AG04449 (cell line): ENCODE data around the gene GCKR.

Experiments used
- CTCF ChIA-PET: fragments of 350-600 bp; formaldehyde crosslinking; extraction: SDS; loops from one replicate; lab custom pipeline; 2021; ENCODE audit warnings: antibody characterized with exemption; lab: Yijun Ruan, JAX
- POLR2A ChIA-PET: fragments of 400-600, 350-600 bp; formaldehyde crosslinking; extraction: SDS; loops from one replicate; lab custom pipeline; 2020; ENCODE audit warnings: antibody characterized with exemption, inconsistent platforms; lab: Yijun Ruan, JAX
- DNase-seq: peaks from one replicate; pipeline ENCODE4 v3.0.0-alpha.2; 2010; ENCODE audit warnings: low read depth, low spot score
- H3K4me3 ChIP-seq: 2 replicates; pipeline ENCODE4 v1.5.1; 2011; ENCODE audit warnings: low read depth, mild to moderate bottlenecking, control low read depth, low read length
- CTCF ChIP-seq: IDR thresholded peaks from one replicate; pipeline ENCODE4 v1.5.1; 2011; ENCODE audit warnings: mild to moderate bottlenecking, moderate library complexity, low read length, control low read depth, inconsistent platforms; ENCODE audit not compliant: insufficient read depth; ENCODE audit errors: missing control alignments

Gene GCKR

DNA sequence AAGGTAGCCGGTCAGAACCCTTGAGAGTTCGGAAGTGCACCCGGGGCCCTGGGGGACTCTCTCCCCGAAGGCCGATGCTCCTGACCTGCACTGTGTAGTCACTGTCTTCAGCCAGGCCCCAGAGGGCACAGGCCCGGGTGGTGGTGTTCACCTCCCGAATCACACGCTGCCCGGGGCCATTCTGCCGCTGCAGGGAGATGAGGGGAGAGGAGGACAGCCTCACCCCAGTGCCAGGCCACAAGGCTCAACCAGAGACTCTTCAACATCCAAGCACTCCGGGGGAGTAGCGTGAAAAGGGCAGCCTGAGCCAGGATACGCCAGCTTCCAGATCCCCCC, 2.7 kb upstream of the GCKR start:
- POLR2A ChIA-PET, result no interaction called here
- no peak overlapping the region; the same call in 1 of the 2 replicates for H3K4me3 ChIP-seq
- TF ChIP-seq CTCF, result no peak
- CTCF ChIA-PET, result interaction anchor here (1.3 kb wide), 1 partner anchor 189 kb away, joined by 5 read pairs; no protein-coding TSS in a partner anchor
- no peak for DNase-seq

DNA sequence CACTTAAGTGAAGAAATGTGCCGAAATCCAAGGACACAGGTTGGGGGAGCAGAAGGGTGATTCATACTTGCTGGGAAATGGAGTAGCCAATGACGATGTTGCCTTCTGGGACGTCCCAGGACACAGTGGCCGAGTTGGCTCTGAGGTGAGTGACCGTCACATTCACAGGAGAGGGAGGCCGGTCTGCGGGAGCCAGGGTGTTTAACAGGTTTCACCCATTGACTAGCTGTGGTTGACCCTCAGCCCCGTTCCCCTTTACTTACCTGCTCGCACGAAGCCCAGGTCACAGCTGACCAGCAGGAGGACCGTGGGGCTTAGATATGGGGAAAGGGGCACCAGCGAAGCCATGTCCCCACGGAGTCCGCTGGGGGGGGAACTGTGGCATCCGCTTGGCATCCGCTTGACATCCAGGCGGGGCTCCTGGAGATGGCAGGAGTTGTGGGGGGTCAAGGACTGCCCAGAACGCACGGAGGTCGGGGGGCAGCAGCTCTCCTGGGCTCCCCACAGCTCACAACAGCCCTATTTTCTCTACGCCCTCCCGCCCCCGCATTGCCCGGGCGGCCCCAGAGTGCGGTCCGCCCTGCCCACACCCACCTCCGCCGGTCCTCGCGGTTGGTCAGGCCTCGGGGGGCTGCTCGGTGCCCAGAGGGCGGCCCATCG, 2.2 kb upstream of the GCKR start:
- ChIA-PET POLR2A (no interaction called here), CTCF (interaction anchor here (1.3 kb wide), 1 partner anchor 189 kb away, joined by 5 read pairs; no protein-coding TSS in a partner anchor)
- peak overlapping the region; percentile 70 for H3K4me3 ChIP-seq
- TF ChIP-seq CTCF, result no peak
- no peak for DNase-seq

- ChIA-PET CTCF (interaction anchor here (1.3 kb wide), 2 partner anchors 188 kb away, joined by 5 to 6 read pairs; no protein-coding TSS in a partner anchor), POLR2A (no interaction called here)
- no peak for TF ChIP-seq CTCF
- H3K4me3 ChIP-seq, result peak within 1 kb of the TSS; percentile 70
- no peak for DNase-seq
Observed at GRCh38 chr2:27494944-27495554, 1.6 kb upstream of the GCKR start, which contains the start of gene FNDC4. Gene FNDC4, minus strand, starts transcription at chr2:27495200. Its CDS starts 521 bp downstream, at chr2:27494679.

DNA sequence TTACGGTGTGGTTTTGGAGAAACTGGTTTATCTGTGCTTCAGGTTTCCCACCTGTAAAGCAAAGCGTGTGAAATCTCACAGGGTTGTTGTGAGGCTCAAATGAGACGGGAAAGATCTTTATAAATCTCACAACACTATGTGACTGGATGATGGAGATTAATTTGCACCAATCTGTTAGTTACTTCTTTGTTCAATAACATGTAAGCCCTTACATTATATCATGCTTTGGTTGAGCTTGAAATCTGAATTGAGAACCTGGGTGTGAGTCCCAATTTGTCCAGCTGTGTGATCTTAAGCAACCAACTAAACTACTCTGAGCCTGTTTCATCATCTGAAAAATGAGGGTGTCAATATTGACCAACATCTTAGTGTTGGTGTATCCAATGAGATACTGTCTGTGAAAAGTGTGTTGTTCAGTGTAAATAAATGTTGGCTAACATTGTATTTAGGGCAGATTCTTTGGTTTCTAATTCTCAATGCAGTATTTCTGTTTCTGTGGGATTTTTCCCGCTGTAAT, 741 bp upstream of the GCKR start:
- ChIA-PET CTCF (interaction anchor here (1.3 kb wide), 1 partner anchor 187 kb away, joined by 6 read pairs; no protein-coding TSS in a partner anchor), POLR2A (no interaction called here)
- no peak for TF ChIP-seq CTCF
- DNase-seq, result no peak
- H3K4me3 ChIP-seq, result no peak overlapping the region

- TF ChIP-seq CTCF, result no peak
- ChIA-PET CTCF (no interaction called here), POLR2A (no interaction called here)
- DNase-seq, result no peak
- H3K4me3 ChIP-seq, result no peak overlapping the region
Observed at GRCh38 chr2:27497288-27497627, 619 bp downstream of the GCKR start.

GRCh38 chr2:27498975-27499374, 2.3 kb downstream of the GCKR start:
- no peak for TF ChIP-seq CTCF
- POLR2A ChIA-PET, result no interaction called here
- H3K4me3 ChIP-seq, result no peak overlapping the region
- no peak for DNase-seq
- CTCF ChIA-PET, result interaction anchor here (1.5 kb wide), 1 partner anchor 184 kb away, joined by 4 read pairs; no protein-coding TSS in a partner anchor
